ENCODE data around the gene MB21D2.
"Not testable (repeated sequence)": the region's sequence is repeated elsewhere in the genome, so short reads cannot be mapped to it uniquely, and the experiment has no call there.

MB21D2 gene

GRCh38 chr3:192802957-192803899 is 114.4 kb downstream of the MB21D2 start:
- DNase-seq (ENCODE audit: low read depth, low spot score) = no peak

- no peak for DNase-seq (ENCODE audit: low read depth, low spot score)
These were observed 115.7 kb downstream of the MB21D2 start for GRCh38 chr3:192801985-192802384.

- no peak for DNase-seq (ENCODE audit: low read depth, low spot score)
These were observed 117.9 kb downstream of the MB21D2 start for GRCh38 chr3:192799721-192800120.

GRCh38 chr3:192795021-192795420 is 122.6 kb downstream of the MB21D2 start:
- DNase-seq (ENCODE audit: low read depth, low spot score) = no peak

- DNase-seq (ENCODE audit: low read depth, low spot score) = no peak
These were observed 123.4 kb downstream of the MB21D2 start for GRCh38 chr3:192794216-192794615.

GRCh38 chr3:192788816-192789515 is 128.7 kb downstream of the MB21D2 start:
- DNase-seq (ENCODE audit: low read depth, low spot score) = not testable (repeated sequence)

- no peak for DNase-seq (ENCODE audit: low read depth, low spot score)
These were observed 139.1 kb downstream of the MB21D2 start for GRCh38 chr3:192778508-192778907.

- DNase-seq (ENCODE audit: low read depth, low spot score) = not testable (repeated sequence)
These were observed 143.3 kb downstream of the MB21D2 start for GRCh38 chr3:192774341-192774740.

GRCh38 chr3:192772240-192772894 is 145.3 kb downstream of the MB21D2 start:
- no peak for DNase-seq (ENCODE audit: low read depth, low spot score)

- DNase-seq (ENCODE audit: low read depth, low spot score) = no peak
These were observed 159.0 kb downstream of the MB21D2 start for GRCh38 chr3:192758654-192759053.

GRCh38 chr3:192751148-192751547 is 166.5 kb downstream of the MB21D2 start:
- no peak for DNase-seq (ENCODE audit: low read depth, low spot score)

GRCh38 chr3:192750201-192750600 is 167.5 kb downstream of the MB21D2 start:
- no peak for DNase-seq (ENCODE audit: low read depth, low spot score)

- no peak for DNase-seq (ENCODE audit: low read depth, low spot score)
These were observed 169.9 kb downstream of the MB21D2 start for GRCh38 chr3:192747746-192748145.

GRCh38 chr3:192747145-192747544 is 170.5 kb downstream of the MB21D2 start:
- DNase-seq (ENCODE audit: low read depth, low spot score) = no peak
